HG03342 (cell line): ENCODE data around the gene SCYL1.

Experiments
- ATAC-seq: cut with Tn5 transposase; IDR thresholded peaks from one replicate; pipeline ENCODE4 v1.9.1; 2021; ENCODE audit warnings: mild to moderate bottlenecking, moderate library complexity; ENCODE audit not compliant: unreplicated experiment

SCYL1 gene

GRCh38 chr11:65524741-65525545, at the start of gene SCYL1:
SCYL1 (plus strand) TSS chr11:65525083; CDS start chr11:65525154, 71 bp downstream.
- ATAC-seq = peak; percentile 70

- no peak for ATAC-seq
Observed at GRCh38 chr11:65476632-65477148, 48.2 kb upstream of the SCYL1 start.

- peak; percentile 73 for ATAC-seq
Observed at GRCh38 chr11:65477149-65477965, 47.5 kb upstream of the SCYL1 start.

DNA sequence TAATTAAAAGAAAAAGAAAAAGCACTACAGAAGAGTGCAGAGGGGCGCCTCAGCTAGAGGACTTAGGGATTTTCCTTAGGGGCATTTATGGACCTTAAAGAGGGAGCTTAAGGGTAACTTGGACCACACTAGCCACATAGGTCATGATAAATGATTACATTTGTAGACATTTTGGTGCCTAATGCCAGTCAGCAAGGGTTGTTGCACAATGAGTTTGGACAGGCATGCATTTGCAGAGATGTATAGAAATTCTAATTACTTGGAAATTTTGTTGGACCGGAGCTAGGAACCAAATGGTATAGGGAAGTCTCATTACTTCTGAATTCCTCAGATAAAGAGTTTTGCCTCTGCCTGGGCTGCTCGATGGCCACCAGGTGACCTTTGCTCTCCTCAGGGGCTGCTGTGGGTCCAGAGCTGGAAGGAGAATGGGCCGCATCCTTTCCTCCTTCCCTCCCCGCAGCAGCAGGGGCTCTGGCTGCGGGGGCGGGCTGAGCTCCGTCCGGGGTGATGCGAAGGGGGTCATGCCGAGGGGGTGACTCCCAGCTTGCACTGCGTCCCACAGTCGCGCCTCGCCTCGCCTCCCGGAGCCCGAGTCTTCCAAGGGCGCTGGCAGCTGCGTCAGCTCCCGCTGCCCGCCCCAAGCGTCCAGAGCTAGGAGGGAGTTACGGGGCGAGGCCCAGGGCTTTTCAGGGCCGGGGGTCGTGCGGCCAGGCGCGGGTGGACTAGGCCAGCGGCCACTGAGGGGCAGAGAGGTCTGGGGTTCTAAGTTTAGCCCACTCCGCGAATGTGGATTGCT, 46.3 kb upstream of the SCYL1 start:
- ATAC-seq = no peak

DNA sequence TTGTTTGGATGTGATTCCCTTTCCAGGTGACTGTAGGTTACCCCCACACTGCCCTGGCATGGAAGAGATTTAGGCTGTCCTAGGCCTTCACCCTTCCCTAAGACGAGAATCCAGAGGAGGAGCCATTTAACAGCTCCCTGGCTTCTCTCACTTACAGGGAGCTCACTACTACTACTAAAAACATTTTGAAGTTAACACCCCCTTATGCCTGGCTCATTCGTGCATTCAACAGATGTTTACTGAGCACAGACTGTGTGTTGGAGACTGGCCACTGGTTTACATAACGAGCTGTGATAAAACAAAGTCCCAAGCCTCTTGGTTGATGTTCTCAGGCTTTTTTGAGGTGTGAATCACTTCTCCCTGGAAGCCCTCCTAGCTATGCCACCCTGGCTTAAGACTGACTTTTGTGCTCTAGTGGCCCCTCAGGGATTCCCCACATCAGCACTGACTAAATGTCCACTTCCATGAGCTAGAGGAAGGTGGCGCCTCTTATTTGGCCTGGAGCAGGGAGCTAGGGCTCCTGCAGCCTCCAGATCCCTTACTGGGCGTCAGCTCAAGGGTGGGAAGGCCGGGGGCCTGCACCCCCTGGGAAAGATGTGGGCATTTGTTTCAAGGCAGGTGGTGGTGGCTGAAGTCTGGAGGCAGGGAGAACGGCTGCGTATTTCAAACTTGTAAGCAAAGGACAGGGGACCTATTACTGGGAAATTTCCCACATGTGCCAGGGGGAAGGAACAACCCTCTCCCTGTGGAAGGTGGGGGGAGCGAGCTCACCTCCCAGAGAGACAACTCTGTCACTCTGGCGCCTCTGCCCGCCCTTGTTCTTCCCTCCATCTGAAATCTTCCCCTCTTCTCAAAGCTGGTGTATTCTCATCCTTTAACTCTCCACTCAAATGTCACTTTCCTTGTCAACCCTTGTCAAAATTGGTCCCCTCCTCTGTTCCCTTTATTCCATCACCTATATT, 45.4 kb upstream of the SCYL1 start:
- no peak for ATAC-seq

- no peak for ATAC-seq
Observed at GRCh38 chr11:65482306-65482850, 42.5 kb upstream of the SCYL1 start.

DNA sequence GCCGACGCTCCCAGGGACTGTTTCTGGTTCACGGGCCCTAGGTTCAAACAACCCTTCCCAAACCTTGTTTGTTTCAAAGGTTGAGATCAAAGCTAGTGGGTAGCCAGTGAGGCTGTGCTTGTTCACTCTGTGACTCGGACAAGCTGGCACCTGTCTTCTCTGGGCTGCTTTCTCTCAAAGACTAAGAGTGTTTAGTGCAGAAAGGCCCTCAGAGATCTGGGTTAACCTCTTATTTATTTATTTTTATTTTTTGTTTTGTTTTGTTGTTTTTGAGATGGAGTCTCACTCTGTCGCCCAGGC, 39.0 kb upstream of the SCYL1 start:
- no peak for ATAC-seq

- no peak for ATAC-seq
Observed at GRCh38 chr11:65486570-65487466, 38.1 kb upstream of the SCYL1 start.

GRCh38 chr11:65487467-65488272, 37.2 kb upstream of the SCYL1 start:
- peak; percentile 59 for ATAC-seq

DNA sequence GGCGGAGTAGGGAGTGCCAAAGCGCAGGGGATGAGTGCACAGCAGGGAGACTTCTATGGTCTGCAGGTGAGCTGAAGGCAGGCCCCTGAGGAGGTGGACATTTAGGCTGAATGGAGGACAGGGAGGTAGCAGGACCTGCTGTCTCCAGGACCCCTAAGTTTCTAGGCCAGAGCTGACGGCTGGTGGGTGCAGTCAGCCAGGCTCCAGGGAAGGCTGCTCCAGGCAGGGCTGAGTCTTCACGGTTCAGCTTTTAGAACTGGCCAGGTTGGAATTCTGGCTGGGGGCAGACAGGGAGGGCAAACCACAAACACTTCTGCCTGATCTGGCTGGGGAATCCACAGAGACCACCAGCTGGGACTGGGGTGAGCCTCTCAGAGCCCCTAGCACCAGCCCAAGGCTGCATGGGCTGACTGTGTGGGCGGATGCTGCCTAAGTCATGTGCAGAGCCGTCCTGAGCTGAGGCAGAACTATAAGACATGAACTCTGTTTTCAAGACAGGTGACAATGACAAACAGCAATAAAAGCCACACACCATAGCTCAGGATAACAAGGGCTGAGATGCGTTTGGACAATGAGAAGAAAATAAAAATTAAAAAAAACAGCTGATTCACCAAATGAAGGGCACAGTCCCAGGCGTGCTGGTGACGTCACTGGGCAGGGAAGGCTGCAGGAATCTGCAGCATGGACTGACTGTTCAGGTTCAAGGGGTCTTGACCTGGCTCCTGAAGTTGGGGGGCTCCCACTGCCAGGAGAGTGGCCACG, 36.4 kb upstream of the SCYL1 start:
- ATAC-seq = no peak

GRCh38 chr11:65489035-65489705, 35.7 kb upstream of the SCYL1 start:
- no peak for ATAC-seq

GRCh38 chr11:65489706-65490320, 35.1 kb upstream of the SCYL1 start:
- no peak for ATAC-seq

DNA sequence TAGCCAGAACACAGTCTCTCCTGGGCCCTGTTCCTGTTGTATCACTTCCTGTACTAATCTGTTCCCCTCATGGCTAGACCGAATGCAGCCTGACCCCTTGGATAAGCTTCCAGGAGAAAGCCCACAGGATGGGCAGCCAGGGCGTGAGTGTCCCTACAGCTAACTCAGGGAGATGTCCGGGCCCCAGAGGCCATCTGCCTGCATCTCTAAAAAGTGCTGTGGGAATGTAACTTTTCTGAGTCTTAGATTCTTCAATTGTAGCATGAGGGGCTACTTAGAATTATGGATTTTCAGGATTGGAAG, 33.8 kb upstream of the SCYL1 start:
- ATAC-seq = no peak

DNA sequence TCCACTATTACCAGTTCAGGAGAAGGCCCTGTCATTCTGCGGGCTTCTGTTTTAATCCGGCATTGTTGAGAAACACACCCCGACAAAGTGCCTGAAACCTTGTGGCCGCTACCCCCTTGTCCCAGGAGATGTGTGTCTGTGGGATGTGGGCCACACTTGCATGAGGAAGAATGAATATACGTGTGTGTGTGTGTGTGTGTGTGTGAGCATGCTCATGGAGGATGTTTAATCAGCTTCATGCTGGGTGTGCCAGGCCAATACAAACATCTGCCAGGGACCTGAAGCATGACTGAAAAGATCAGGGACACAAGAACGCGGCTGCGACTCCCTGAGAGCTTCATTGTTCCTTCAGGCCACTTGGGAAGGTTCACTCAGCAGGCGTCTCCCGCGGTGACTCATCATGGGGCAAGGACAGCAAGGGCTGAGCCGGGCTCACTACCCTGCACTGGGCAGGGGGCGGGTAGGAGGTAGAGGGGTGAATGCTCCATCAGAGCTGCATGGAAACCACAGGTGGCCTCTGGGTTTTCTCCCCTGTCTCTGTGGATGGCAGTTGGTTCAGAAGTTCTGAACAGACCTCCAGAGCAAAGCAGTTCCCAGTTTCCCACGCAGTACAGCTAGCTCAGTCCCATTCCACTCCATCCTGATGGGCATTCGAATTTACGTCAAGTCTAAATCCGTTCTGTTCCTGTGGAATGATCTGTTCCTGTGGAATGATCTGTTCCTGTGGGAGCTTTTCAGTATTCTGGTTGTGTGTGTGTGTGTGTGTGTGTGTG, 33.1 kb upstream of the SCYL1 start:
- no peak for ATAC-seq

DNA sequence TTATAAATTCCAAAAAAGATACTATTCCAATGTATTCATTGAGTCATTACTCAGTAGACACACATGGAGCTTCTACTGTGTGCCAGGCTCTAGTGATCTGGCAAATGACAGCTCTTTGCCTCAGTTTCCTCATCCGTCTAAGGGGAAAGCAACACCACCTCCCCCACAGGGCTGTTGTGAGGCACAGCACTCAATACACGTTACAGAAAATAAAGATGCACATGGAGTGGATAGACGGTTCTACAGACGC, 32.6 kb upstream of the SCYL1 start:
- no peak for ATAC-seq
